ENCODE measurements around the gene SH3TC2. TPM values are rescaled to one million over a fixed set of nuclear protein-coding genes. Genes with fewer than 3 reads are reported as not detected.

Gene SH3TC2
- total RNA-seq, 1 donor from 2014 or later: 0.25 TPM

GRCh38 chr5:148962200-148962550 is 100.7 kb downstream of the SH3TC2 start:
- H3K27ac Mint-ChIP-seq (ENCODE audit: unreplicated experiment): no peak overlapping the region
- no peaks in the 10 kb centered on the region for H3K36me3 Mint-ChIP-seq (ENCODE audit: unreplicated experiment)
- no peak for DNase-seq
- TF ChIP-seq CTCF (IDR thresholded peaks at IDR 0.05; ENCODE audit: partially characterized antibody, unreplicated experiment): no peak
- H3K27me3 Mint-ChIP-seq (ENCODE audit: unreplicated experiment): no peaks in the 10 kb centered on the region
- no peaks in the 10 kb centered on the region for H3K9me3 Mint-ChIP-seq (ENCODE audit: unreplicated experiment)
- peaks cover 4% of the 10 kb centered on the region for H3K4me1 Mint-ChIP-seq (ENCODE audit: low read depth, unreplicated experiment)
- H3K4me3 Mint-ChIP-seq (ENCODE audit: unreplicated experiment): no peak overlapping the region

DNA sequence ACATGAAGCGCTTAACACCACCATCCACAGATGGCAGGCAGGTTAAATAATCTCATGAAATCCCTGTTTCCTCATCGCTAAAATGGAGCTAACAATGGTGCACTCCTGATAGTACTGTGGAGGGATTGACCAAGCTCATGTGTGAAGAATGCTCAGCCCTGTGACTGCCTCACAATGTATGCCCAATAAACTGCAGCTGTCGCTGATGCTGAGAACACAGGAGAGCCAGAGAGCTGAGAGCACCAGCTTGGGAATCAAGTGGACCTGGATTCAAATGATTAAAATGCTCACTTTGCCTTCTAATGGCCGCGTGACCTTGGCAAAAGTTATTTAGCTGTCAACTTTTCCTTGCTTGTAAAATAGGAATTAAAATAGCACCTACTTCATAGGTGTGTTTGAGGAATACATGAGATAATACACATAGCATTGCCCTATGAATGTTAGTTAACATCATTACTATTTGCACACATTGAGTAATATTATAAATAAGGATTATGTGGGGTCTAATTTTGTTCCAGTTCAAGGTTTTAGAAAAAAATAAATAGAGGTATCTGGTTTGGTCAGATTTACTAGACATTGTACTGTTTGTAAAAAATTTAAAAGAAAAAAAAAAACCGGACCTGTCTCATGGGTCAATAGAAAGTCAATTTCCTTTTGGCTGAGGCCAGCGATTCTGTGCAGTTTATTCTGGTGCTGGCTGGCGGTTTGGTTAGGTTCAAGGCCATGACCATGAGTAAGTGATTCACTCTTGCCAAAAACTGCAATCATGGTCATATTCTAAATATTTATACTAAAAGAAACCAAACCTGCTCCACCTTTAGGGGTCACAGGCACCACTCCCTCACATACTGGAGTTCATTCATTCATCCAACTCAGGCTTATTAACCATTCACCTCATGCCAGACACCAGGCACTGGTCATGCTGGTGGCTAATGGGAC is 101.3 kb downstream of the SH3TC2 start:
- Mint-ChIP-seq H3K27me3 (ENCODE audit: unreplicated experiment) (no peaks in the 10 kb centered on the region), H3K36me3 (ENCODE audit: unreplicated experiment) (no peaks in the 10 kb centered on the region), H3K27ac (ENCODE audit: unreplicated experiment) (no peak overlapping the region), H3K4me3 (ENCODE audit: unreplicated experiment) (no peak overlapping the region), H3K4me1 (ENCODE audit: low read depth, unreplicated experiment) (peaks cover 5% of the 10 kb centered on the region), H3K9me3 (ENCODE audit: unreplicated experiment) (no peaks in the 10 kb centered on the region)
- DNase-seq: no peak
- no peak for TF ChIP-seq CTCF (IDR thresholded peaks at IDR 0.05; ENCODE audit: partially characterized antibody, unreplicated experiment)

- Mint-ChIP-seq H3K9me3 (ENCODE audit: unreplicated experiment) (no peaks in the 10 kb centered on the region), H3K27ac (ENCODE audit: unreplicated experiment) (no peak overlapping the region), H3K36me3 (ENCODE audit: unreplicated experiment) (no peaks in the 10 kb centered on the region), H3K27me3 (ENCODE audit: unreplicated experiment) (no peaks in the 10 kb centered on the region), H3K4me3 (ENCODE audit: unreplicated experiment) (no peak overlapping the region), H3K4me1 (ENCODE audit: low read depth, unreplicated experiment) (peaks cover 5% of the 10 kb centered on the region)
- no peak for DNase-seq
- no peak for TF ChIP-seq CTCF (IDR thresholded peaks at IDR 0.05; ENCODE audit: partially characterized antibody, unreplicated experiment)
Measured at GRCh38 chr5:148960070-148960769, 102.6 kb downstream of the SH3TC2 start.

DNA sequence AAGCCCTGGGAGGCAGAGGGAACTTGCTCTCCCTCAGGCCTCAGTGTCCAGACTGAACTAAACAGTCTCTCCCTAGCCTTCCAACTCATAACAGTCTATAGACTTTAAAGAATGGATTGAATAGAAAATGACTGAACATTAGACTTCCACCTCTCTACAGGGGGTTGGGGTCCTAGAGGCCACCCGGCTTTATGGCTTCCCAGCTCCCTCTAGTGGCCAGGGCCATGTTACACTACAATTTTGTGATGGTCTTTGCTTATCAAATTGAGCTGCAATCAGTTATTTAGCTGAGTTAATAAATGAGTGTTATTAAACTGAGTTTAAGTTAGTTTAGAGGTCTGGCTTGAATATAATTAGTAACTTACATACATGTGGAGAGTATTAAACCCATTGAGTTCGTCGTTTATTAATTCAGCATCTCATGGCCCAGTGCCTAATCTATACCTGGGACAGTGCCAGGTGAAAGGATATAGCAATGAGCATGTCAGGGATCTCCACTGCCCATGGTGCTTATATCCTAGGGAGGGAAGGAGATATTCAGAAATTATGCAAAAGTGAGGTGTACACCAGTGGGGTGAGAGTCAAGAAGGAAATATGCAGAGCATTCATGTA is 105.2 kb downstream of the SH3TC2 start:
- peak; percentile 61 for DNase-seq
- no peaks in the 10 kb centered on the region for H3K36me3 Mint-ChIP-seq (ENCODE audit: unreplicated experiment)
- no peaks in the 10 kb centered on the region for H3K9me3 Mint-ChIP-seq (ENCODE audit: unreplicated experiment)
- peak; percentile 86 for TF ChIP-seq CTCF (IDR thresholded peaks at IDR 0.05; ENCODE audit: partially characterized antibody, unreplicated experiment)
- no peak overlapping the region for H3K27ac Mint-ChIP-seq (ENCODE audit: unreplicated experiment)
- no peak overlapping the region for H3K4me3 Mint-ChIP-seq (ENCODE audit: unreplicated experiment)
- H3K4me1 Mint-ChIP-seq (ENCODE audit: low read depth, unreplicated experiment): peaks cover 5% of the 10 kb centered on the region
- H3K27me3 Mint-ChIP-seq (ENCODE audit: unreplicated experiment): no peaks in the 10 kb centered on the region

Data from glutamatergic neuron (in vitro differentiated cells).